CD1c-positive myeloid dendritic cell (primary cell): Measurements from ENCODE around the gene MARF1.
A peak's percentile ranks its signal among the peaks of the same experiment; 100 is the strongest.
"Not testable (repeated sequence)": the region's sequence is repeated elsewhere in the genome, so short reads cannot be mapped to it uniquely, and the experiment has no call there.

Source experiments
- DNase-seq: peaks from one replicate; pipeline ENCODE4 v3.0.0-alpha.2; 2016; ENCODE audit errors: extremely low spot score

MARF1 gene

DNA sequence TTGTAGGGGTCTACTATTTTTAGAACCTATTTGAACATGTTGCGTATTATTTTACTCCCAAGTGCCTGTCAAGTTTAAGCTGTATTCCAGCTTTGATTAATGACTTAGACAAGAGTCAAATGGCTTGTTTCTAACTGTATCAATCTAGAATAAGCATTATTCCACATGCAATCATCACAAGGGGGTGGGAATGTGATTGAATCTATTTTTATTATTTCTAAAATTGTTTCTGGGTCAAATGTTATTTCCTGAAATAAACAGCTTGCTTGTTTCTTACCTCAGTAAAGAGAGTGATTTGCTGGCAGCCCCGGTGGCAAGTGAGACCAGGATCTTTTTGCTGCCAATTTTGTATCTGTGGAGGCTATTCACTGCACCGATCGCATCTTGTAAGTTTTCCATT, 21.5 kb downstream of the MARF1 start:
- DNase-seq: no peak

DNA sequence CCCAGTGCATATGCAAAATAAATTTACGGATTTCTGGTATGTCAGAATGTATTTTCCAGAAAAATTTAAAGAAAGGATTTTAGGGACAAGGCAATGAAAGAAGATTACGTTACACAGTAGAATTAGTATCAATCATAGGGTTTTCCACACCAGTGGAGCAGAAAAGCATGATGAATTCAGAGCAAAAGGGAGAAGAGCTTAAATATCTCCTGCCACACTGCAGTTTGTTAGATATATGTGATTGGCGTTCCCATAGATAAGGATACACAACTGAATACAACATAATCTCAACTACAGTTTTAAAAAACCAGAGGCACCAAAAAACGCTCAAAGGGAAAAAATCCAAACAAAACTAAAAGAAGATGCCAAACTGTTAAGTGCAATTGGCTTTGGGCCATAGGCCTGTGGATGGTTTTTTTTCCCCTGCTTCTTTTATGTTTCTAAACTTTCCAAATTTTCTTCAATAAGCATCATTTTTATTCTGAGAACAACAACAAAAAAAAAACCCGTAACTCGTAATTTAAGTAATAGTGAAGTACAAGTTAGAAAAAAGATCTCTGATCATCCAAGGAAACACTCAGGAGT, 22.3 kb downstream of the MARF1 start:
- no peak for DNase-seq

DNA sequence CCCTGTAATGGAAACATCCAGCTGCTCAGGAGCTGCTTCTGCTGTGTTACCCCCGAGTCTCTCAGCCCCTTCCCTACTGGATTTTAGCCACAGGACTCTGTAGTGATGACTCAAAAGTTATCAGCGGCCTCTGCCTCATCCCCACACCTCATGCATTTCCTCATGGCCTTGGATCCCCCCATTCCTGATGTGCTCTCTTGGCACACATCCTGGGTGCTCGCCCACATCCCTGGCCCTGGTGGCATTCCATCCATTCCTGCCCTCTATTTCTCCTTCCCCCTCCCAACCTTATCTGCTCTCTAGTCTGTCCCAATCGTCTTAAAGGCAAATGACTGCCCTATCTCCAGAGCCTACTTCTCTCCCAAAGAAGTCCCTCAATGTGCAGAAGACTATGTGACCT, 24.6 kb downstream of the MARF1 start:
- DNase-seq: no peak

DNA sequence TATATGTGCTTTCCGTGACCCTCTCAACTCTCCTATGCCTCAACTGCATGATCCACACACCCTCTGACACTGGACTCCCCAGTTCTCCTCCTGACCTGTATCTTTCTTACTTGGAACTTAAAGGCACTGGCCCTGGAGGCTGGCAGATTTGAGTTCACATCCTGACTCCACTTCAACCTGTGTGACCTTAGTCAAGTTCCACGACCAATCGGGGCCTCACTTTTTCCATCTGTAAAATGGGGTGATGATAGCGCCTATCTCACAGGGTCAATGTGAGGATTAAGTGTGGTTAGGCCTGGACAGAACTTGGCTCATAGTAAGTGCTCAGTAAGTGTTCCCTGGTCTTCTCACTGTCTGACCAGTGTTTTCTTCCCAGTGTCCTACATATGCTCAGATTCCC, 25.1 kb downstream of the MARF1 start:
- DNase-seq: no peak

DNA sequence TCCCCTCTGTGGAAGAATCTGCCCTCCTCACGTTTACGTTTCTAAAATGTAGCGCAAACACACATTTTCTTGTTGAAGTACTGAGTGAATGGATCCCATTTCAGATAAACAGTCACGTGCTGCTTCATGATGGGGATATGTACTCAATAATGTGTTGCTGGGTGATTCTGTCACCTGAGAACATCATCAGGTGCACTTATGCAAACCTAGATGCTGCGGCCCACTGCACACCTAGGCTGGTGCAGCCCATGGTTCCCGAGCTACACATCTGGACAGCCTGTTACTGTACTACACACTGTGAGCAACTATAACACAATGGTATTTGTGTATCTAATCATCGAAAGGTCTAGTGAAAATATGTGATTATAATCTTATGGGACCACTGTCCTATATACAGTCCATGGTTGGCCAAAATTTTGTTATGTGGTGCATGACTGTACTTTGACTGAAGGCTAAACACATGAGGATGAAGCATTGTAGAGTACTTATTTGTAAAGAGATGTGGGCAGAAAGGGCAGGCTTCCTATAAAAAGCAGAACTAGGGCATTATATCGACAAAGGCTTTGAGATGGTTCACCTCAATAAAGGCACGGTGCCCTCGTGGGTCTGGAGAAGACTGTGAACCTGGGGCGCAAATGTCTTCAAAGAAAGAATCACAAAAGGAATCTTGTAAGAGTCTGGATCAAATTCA, 26.3 kb downstream of the MARF1 start:
- DNase-seq: peak; percentile 16

DNA sequence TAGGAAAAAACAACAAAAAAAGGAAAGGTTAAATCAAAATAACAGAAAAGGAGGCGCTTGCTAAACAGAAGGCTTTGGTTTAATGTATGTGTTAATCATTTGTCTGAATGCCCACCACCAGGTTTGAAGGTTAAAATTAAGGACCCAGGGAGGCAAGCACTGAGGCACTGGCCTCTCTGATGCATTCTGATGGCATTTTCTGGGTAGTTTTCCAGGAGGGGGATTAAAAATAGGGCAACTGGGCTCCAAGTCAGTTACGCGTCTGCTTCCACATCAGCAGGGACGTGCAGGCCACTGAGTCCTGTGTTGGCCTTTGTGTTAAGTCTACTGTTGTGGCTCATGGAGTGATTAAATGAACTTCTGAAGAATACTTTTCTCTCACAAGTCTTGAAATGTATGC, 26.9 kb downstream of the MARF1 start:
- no peak for DNase-seq

DNA sequence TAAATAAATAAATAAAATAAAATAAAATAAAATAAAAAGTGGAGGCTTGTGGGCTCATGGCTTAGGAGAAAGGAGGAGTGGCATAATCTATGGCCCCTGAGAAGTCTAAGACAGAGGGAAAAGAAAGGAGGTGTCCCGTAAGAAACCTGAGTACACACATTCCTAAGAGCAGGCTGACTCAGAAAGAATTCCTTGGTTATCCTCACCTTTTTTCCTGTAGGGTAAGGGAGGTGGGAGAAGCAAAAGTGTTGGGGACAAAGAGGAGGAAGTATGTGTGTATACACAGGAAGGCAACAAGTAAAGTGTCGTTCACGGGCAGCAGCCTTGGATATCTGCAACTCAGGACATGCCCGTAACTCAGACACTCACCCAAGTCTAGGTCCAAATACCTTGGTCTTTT, 29.3 kb downstream of the MARF1 start:
- no peak for DNase-seq

DNA sequence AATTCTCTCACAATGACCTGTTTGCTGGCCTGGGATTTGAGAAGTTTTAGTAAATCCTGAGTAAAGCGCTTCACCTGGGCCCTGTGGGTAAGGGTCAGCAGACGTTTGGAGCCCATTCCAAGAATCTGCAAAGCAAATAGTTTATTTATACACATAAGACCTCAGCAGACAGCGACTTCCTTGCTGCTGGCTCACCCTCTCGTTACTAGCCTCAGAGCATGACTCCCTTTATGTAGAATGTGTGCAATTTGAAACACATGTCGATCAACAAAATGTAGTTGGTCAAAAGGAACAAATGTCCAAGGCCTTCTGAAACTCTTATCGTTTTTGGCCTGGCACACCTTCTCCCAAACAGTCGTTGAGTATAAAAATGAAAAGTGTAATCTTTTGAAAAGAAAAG, 31.3 kb downstream of the MARF1 start:
- no peak for DNase-seq

DNA sequence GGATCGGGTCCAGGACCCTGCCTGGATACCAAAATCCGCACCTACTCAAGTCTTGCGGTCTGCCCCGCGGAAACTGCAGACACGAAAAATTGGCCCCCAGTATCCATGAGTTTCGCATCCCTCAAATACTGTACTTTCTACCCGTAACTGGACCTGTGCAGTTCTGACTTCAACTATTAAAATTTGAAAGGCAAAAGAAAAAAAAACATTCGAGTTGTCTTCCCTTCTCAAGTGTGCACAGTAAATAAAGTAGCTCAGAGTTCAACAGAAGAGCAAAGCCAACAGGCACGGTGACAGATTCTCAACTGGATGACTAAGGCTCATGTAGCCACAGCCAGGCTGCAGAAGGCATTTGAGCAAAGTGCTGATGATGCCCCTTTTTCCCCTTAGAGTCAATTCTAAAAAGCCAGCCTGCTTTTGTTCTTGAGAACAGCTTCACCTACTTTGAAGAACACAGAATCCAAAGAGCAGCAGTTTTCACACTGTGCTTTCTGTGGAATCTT, 32.5 kb downstream of the MARF1 start:
- no peak for DNase-seq

DNA sequence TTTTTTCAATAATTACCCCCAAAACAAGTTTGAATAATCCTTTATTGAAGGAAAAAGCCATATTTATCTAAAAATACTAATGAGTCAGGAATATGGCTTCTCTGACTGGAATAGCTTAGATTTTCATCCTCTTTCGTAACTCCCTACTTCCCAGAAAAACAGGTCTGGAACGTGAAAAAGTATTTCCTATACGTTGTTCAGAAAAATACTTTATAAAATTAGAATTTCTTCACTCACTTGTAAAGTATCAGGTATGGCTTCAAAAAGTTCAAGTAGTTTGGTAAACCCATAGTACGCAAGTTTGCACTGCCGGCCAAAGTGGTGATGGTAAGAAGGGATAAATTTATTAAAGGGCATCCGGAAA, 33.7 kb downstream of the MARF1 start:
- DNase-seq: no peak

DNA sequence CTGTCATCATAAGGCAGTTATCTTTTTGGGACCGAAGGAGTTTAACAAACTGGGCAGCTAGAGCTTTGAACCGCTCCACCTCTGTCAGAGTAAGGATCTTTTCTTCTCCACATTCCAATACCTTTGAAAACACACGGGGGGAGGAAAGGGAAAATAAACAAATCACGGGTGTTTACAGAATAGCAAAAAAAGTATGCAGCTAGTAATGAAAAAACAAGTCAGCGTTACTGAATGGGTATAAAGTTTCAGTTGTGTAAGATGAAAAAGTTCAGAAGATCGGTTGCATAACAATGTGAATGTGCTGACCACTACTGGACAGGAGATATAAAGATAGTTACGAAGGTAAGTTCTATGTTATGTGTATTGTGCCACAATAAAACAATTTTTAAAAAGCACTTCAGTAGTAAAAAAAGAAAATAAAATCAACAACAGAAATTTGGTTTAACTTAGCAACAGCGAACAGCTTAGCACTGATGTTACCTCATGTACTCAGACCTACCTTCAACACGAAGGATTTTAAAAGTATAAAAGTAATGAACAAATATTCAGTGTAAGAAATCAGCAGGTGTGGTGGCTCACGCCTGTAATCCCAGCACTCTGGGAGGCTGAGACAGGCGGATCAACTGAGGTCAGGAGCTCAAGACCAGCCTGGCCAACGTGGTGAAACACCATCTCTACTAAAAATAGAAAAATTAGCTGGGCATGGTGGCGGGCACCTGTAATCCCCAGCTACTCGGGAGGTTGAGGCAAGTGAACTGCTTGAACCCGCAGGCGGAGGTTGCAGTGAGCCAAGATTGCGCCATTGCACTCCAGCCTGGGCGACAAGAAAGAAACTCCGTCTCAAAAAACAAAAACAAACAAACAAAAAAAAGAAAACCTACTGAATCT, 34.3 kb downstream of the MARF1 start:
- DNase-seq: no peak

DNA sequence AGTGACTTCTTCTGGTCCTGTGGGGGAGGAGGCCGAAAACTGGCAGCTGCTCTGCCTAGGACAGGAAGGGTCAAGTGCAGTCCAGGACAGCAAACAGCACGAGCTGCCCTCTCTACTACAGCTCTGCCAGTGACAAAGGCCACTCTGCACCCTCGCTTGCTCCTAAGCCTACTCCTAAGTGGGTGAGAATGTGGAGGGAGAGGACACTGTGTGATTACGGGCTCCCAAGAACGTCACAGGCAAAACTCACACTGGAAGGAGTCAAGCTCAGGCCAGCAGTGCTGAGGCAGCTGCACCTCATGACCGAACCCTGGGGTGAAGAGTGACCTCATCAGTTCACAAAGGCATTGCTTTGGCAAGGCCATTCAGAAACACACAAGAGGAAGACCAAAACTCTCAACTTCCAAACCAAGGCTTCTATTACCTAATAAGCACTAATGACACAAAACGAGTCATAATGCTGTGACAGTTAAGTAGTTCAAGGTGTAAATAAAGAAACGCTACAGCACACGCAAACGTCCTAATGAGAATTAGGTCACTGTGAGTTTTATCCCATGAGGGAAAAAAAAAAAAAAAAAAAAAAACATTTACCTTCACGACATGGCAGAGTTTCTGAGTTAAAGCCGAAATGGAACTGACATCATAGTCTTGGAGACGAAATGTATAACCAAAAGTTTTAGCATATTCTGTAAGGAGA, 35.1 kb downstream of the MARF1 start:
- peak; percentile 87 for DNase-seq

DNA sequence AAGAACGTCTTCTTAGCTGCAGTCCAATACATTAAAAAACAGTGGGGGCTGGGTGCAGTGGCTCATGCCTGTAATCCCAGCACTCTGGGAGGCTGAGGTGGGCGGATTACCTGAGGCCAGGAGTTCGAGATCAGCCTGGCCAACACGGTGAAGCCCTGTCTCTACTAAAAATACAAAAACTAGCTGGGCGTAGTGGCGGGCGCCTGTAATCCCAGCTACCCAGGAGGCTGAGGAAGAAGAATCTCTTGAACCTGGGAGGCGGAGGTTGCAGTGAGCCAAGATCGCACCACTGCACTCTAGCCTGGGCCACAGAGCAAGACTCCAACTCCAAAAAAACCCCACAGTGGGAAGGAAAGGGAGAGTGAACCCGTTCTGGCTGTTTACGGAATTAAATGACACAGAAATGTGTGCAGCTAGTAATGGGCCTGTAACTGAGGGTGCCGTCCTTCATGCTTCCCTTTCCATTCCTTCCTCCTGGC, 35.7 kb downstream of the MARF1 start:
- not testable (repeated sequence) for DNase-seq

DNA sequence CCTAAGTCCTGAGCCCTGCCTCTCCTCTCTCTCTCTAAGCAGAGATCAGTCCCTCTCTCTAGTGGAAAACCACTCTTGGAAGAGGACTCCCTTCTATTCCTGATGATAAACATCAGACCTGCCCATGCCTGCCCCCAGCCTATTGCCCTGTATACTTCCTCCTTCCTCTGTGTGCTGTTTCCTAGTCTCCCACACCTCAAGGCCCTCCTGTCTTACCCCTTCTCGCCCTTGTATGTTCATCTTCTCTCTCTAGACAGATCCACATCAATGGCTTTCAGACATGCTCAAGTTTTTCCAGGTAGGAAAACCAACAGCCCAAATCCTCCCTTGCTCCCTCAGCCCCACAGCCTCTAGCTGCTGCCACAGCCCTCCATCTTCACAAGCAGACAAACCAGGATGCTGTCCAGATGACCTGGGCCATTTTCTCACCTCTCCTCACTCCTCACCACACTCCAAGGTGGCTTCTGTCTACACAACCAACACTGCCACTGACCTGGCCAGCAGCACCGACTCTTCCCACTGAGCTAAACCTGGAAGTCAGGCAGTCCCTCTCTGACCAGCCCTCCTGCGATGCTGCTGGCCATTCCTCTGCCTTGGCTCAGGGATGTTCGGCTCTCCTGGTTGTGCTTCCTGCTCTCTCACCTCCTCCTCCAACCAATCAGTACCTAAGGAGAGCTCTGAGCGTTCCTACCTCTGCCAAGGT, 36.3 kb downstream of the MARF1 start:
- no peak for DNase-seq

DNA sequence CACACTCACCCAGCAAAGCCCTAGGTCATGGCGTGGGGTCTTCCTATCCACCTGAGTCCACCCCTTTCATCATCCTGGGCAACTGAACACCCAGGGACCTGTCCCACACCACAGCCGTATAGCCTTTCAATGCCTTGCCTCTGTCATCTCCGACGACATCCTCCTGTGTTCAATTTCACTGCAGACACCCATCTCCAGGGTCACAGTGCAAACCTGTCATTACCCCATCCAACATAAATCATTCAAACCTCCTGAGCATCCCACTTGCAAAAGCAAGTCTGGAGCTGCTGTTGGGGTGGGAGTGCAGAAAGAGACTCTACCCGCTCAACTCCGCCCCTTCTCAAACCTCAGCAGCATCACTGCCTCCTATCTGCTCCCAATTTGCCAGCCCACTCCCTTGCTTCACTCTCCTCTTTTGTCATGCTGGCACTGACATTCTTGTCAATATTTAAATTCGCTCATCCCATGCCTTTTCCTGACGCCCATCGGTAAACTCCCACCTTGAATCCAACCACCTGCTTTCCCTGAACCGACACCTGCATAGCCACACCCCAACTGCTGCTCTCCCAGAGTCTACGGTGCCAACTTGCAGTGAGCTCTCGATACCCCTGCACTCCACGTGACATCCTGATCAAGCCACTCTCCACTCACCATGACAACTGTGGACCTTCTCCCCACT, 37.0 kb downstream of the MARF1 start:
- DNase-seq: no peak

DNA sequence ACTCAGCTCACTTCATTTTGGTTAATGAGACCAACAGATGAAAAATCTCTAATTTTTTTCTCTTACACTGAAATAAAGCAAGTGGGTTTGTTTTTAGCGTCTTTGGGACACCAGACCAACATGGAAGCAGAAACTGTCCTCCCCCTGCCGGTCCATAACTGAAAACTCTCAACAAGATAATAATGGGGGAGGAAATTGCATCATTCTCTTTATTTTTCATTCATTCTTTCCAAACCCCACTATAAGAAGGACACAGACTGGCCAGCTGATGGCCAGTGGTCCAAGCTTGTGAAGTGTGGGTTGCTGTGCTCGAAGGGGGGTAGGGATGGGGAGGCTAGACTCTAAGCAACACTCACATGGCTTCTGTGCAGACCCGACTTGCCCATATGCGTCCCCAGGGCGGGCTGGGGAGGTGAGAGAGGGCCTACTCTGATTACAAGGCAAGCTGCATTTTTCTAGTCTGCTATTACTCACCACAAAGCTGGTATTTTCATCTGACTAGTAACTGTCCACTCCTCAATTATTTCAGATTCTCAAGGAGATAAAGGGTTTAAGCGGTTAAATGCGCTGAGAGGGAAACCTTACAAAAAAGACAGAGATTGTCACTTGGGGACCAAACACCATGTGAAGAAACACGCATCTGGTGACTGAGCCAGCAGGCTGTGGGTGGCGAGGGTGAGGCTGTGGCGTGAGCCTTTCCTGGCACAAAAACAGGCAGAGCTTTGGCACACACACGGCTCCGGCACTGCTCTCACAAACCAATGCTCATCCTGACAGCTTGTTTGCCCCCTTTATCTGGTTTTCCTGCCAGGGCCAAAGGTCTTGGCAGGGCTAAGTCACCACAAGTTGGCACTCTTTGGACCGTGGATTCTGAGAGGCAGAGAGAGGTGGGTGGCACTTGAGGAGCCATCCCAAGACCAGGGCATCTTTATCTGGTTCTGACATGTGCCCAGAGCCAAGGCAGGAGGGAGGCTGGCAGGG, 38.2 kb downstream of the MARF1 start:
- DNase-seq: no peak

DNA sequence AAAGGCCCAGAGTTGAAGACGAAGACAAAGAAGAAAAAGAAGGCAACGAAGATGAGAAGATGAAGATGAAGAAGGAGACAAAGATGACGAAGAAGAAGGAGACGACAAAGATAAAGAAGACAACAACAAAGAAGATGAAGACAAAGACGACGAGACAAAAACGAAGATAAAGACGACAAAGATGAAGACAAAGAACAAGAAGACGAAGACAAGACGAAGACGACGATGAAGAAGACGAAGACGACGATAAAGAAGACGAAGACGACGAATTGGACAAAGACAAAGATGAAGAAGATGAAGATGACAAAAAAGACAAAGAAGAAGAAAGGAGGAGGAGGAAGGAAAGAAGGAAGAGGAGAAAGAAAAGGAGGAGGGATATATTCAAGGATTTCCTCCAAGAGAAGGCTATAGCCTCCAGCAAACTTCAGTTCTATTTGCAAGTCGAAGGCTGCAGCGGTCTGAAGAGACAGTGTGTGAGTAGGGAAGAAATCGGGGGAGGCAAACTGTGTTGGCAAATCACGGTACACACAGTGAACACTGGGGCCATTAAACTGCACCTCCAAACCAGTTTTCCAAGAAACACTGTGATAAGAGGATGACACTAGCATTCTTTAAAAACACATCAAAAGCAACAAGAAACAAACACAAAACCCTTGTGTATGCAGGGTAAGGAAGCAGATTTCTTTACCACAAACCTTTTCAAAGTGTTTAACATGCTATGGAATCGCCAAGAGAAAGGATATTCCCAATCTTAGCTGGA, 40.5 kb downstream of the MARF1 start:
- DNase-seq: no peak

DNA sequence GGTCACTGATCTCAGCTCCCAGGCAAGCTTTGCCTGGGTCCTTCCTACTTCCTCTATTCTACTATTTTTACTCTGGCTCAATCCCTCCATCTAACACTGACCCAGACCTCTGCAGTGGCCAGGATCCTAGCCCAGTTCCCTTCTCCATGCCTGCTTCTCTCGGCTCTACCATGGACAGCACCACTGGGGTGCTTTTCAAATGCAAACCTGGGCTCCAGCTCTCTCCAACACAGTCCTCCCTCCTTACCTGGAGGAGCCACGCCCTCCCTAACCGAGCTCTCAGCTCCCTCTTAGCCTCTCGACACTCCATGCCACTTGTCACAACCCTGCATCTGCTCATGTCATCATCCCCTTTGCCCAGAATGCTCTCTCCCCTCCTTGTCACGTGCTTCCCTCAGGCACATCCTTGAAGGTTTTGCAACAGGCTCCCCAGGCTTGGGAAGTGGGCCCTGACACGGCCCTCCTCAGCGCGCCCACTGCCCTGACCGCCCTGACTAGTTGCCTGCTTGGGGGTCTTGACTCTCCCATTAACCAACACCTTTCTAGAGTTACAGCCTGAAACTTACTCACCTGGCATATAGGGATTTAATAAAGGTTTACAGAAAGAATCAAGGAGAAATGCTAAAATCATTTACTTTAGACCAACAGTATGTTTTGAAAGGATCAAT, 41.6 kb downstream of the MARF1 start:
- no peak for DNase-seq
